GM19240 (cell line): ENCODE measurements around the gene PRRT3.
"Not testable (repeated sequence)": the region's sequence is repeated elsewhere in the genome, so short reads cannot be mapped to it uniquely, and the experiment has no call there.

Experiments used
- DNase-seq: peaks from one replicate; pipeline ENCODE4 v3.0.0; 2011; ENCODE audit warnings: low spot score; ENCODE audit not compliant: insufficient read length

The PRRT3 gene

GRCh38 chr3:9899289-9899791, 52.9 kb downstream of the PRRT3 start:
- DNase-seq: no peak

DNA sequence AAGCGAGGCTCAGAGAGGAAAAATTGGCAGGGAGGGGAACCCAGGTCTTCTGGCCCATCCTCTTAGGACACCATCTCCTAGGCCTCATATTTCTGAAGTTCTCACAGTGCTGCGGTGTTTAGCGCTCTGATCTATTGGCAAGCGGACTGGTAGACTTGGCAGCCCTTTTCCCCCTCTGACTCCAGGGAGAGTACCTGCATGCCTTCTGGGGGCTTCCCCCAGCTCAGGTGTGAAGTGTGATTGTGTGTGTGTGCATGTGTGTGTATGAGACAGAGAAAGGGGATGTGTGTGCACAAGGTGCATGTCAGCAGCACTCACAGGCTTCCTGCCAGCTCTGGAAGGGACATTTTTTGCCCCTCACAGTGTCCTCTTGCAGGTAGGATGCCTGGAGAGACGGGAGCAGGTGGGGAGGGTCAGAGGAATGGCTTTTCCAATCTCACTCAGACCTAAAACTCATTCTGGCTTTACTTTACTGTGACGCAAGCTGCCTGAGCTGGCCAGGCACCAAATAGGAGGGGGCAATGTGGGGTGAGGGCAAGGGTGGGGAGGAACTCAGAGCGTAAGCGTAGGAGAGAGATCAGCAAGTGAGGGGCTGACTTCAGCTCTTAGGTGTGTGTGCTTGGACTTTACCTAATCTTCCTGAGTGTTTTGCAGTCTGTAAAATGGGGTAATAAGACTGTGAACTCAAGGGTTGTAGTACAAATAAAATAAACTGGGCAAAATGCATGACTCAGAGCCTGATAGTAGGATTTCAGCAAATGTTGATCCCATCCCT, 53.6 kb downstream of the PRRT3 start:
- no peak for DNase-seq

DNA sequence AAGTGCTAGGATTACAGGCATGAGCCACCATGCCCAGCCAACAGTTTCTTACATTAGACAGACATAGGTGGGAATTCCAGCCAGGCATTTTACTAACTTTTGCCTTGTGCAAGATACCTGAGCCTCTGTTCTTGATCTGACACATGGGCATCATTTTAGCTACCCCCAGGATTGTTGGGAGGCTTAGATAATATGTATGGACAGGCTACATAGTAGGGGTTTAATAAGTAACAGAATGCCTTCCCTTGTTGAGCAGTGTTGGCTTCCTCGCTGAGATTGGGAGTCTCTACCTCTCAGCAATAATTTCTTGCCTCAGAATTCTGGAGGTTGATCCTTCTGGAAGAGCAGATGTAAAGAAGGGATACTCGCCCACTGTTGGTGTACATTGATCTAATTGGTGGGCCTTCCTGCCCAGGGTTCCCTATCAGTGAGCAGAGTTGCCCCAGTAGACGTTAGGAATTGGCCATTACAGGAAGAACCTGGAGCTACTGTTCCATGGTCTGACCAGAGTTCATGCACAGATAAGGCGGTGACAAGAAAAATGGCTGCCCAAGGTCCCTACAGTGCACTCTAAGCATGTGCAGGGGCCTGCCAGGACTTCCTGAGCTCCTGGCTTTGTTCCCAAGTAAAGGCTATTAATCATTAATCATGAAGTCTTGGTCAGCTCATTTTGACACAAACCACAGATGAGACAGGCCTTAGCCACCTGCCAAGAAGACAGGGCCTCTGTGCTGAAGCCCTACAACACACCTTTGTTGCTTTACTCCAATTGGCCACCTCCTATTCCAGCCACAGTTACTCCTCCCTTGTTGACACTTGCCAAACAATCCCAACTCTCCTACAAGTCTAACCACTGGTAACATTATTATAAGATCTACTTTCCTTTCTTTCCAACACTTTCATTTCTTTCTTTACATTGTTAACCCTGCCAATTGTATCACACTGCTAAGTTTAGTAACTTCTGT, 54.5 kb downstream of the PRRT3 start:
- no peak for DNase-seq

GRCh38 chr3:9896755-9897407, 55.3 kb downstream of the PRRT3 start:
- DNase-seq: not testable (repeated sequence)

DNA sequence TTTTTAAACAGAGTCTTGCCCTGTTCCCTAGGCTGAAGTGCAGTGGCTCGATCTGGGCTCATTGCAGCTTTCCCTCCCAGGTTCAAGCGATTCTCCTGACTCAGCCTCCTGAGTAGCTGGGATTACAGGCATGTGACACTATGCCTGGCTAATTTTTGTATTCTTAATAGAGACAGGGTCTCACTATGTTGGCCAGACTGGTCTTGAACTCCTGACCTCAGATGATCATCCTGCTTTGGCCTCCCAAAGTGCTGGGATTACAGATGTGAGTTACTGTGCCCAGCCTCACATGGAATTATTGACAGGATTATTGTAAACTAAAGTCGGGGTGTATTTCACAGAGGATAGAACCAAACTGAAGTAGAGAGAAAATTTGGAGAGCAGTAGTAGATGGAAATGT, 56.5 kb downstream of the PRRT3 start:
- DNase-seq: not testable (repeated sequence)
